Aorta (tissue), 5 donors: Measurements from ENCODE around the gene TTC21B. TPM values are rescaled to one million over a fixed set of nuclear protein-coding genes. Genes with fewer than 3 reads are reported as not detected.

ENCODE experiments used
- ATAC-seq: fragments of 200-7000 bp; cut with Tn5 transposase; one replicate; pipeline ENCODE4 v1.9.1; 2022; ENCODE audit warnings: moderate library complexity; ENCODE audit not compliant: low FRiP score
- DNase-seq, 2 donors: peaks; one replicate each; pipeline ENCODE4 v3.0.0-alpha.2; 2020
- H3K27ac ChIP-seq, 2 donors: one replicate each; pipeline ENCODE4 v1.5.1; 2013; ENCODE audit warnings: low read length in 2 of 2, mild to moderate bottlenecking in 2 of 2, moderate library complexity in 2 of 2, control low read depth in 1 of 2, inconsistent platforms in 1 of 2, low read depth in 1 of 2
- H3K27me3 ChIP-seq, 2 donors: one replicate each; pipeline ENCODE4 v1.6.1; 2013; ENCODE audit warnings: control low read depth in 1 of 2, low read length in 1 of 2, mild to moderate bottlenecking in 1 of 2, moderate library complexity in 1 of 2; ENCODE audit not compliant: insufficient read depth in 2 of 2, control insufficient read depth in 1 of 2
- H3K36me3 ChIP-seq, 2 donors: one replicate each; pipeline ENCODE4 v1.6.1; 2013; ENCODE audit warnings: control low read depth in 1 of 2, low read length in 1 of 2, mild to moderate bottlenecking in 1 of 2; ENCODE audit not compliant: insufficient read depth in 2 of 2, control insufficient read depth in 1 of 2
- H3K4me1 ChIP-seq, 2 donors: one replicate each; pipeline ENCODE4 v1.6.1; 2013; ENCODE audit warnings: low read length in 2 of 2, control low read depth in 1 of 2, mild to moderate bottlenecking in 1 of 2, moderate library complexity in 1 of 2; ENCODE audit not compliant: insufficient read depth in 2 of 2, control insufficient read depth in 1 of 2
- H3K4me3 ChIP-seq, 2 donors: one replicate each; pipeline ENCODE4 v1.5.1; 2013; ENCODE audit warnings: low read length in 2 of 2, control low read depth in 1 of 2, mild to moderate bottlenecking in 1 of 2
- H3K9me3 ChIP-seq: one replicate; pipeline ENCODE4 v1.6.1; 2013; ENCODE audit warnings: mild to moderate bottlenecking, low read length; ENCODE audit not compliant: control insufficient read depth
- WGBS, 2 donors: extraction: QIAGEN DNeasy Blood & Tissue Kit; methylation state at CpG; one replicate each; pipeline ENCODE4 v1.1.7; 2013; 5-methylcytosine and 5-hydroxymethylcytosine counted together
- intact Hi-C, 2 donors: fragments of 100-400 bp; cut with DNase I; formaldehyde crosslinking; loops; one replicate each; pipeline versions ENCODE4 v1.14.2 to v1.15.0; 2022
- polyA plus RNA-seq, 2 donors: library from polyadenylated mRNA; stranded (reverse); fragments of 200-250 nt; gene quantifications; one replicate each; pipeline ENCODE4 v1.2.3, GENCODE V29; 2013
- total RNA-seq, 2 donors: library from RNA; stranded (reverse); fragmentation: NEBNext Ultra II Directional; extraction: Animal tissue kit (Norgen Biotek cat#: 25700); gene quantifications; one replicate each; pipeline ENCODE4 v1.2.1, GENCODE V29; 2021
- donor health status: healthy with polysubstance abuse.
- donor health status: Bipolar disorder and iron deficiency.
- donor health status: DM: no; HTN: no; CAD: no.
- donor health status: DM: no; HTN: no; CAD: no.
- donor health status: DM: yes; HTN: yes; CAD: no.

Gene TTC21B
- total and polyA plus RNA-seq, 4 donors: 3.1 to 31.8 (median 16.9) TPM

GRCh38 chr2:165846056-165846455, 107.5 kb downstream of the TTC21B start:
- Histone ChIP-seq H3K9me3 (no peaks in the 10 kb centered on the region), H3K27ac (no peak overlapping the region), H3K27me3 (no peaks in the 10 kb centered on the region), H3K4me1 (no peaks in the 10 kb centered on the region), H3K36me3 (no peaks in the 10 kb centered on the region), H3K4me3 (no peak overlapping the region)
- DNase-seq: no peak
- intact Hi-C loops: no loop called here
- 93% methylated on average over 7 of the region's 7 CpGs for WGBS, 2 donors
- no peak for ATAC-seq

- no peaks in the 10 kb centered on the region for H3K27me3 ChIP-seq
- H3K36me3 ChIP-seq: no peaks in the 10 kb centered on the region
- intact Hi-C loops: no loop called here
- H3K4me3 ChIP-seq: no peak overlapping the region
- H3K9me3 ChIP-seq: no peaks in the 10 kb centered on the region
- 63% methylated on average over 2 of the region's 2 CpGs for WGBS, 2 donors
- ATAC-seq: no peak
- H3K4me1 ChIP-seq: no peaks in the 10 kb centered on the region
- no peak overlapping the region for H3K27ac ChIP-seq
- DNase-seq: no peak
Observed at GRCh38 chr2:165844216-165844615, 109.4 kb downstream of the TTC21B start.

- no peak for DNase-seq
- Histone ChIP-seq H3K27me3 (no peaks in the 10 kb centered on the region), H3K36me3 (no peaks in the 10 kb centered on the region), H3K4me1 (no peaks in the 10 kb centered on the region), H3K9me3 (no peaks in the 10 kb centered on the region), H3K4me3 (no peak overlapping the region), H3K27ac (no peak overlapping the region)
- no peak for ATAC-seq
- intact Hi-C loops: no loop called here
- WGBS, 2 donors: 93 to 97% methylated on average over 1 of the region's 1 CpG
Observed at GRCh38 chr2:165843351-165843750, 110.2 kb downstream of the TTC21B start.

GRCh38 chr2:165840333-165840958, 113.1 kb downstream of the TTC21B start:
- ATAC-seq (no peak), DNase-seq (no peak)
- H3K4me3 ChIP-seq: no peak overlapping the region
- no peaks in the 10 kb centered on the region for H3K36me3 ChIP-seq
- peaks cover 0 to 5% of the 10 kb centered on the region in 2 donors for H3K4me1 ChIP-seq
- intact Hi-C loops: no loop called here
- no peaks in the 10 kb centered on the region for H3K9me3 ChIP-seq
- no peak overlapping the region for H3K27ac ChIP-seq
- no peaks in the 10 kb centered on the region for H3K27me3 ChIP-seq

- Histone ChIP-seq H3K36me3 (no peaks in the 10 kb centered on the region), H3K9me3 (no peaks in the 10 kb centered on the region), H3K4me1 (peaks cover 0 to 5% of the 10 kb centered on the region in 2 donors), H3K4me3 (no peak overlapping the region), H3K27me3 (no peaks in the 10 kb centered on the region), H3K27ac (no peak overlapping the region)
- 91 to 92% methylated on average over 2 of the region's 2 CpGs for WGBS, 2 donors
- no peak for ATAC-seq
- DNase-seq: no peak
- intact Hi-C loops: no loop called here
Observed at GRCh38 chr2:165839610-165840009, 114.0 kb downstream of the TTC21B start.

DNA sequence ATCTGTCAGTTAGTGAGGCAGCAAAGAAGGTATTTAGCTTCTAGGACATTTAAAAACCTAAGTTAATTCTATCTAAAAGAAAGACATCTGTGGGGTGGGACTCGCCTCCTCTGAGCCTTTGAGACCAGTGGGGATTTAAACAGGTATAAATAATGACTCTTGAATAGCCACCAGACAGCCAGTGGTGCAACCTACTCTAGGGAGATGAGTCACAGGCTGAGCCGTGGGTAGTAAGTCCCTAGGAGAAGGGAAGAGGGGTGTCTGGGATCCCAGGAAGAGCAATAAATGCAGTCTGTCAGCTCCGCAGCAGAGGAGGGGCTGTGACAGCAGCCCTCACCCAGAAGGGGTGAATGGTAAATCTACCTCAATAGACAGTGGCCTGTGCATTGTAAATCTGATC, 116.5 kb downstream of the TTC21B start:
- 30 to 35% methylated on average over 3 of the region's 3 CpGs for WGBS, 2 donors
- no peak for DNase-seq
- H3K27ac ChIP-seq: no peak overlapping the region
- intact Hi-C loops: no loop called here
- ATAC-seq: no peak
- H3K36me3 ChIP-seq: no peaks in the 10 kb centered on the region
- H3K9me3 ChIP-seq: no peaks in the 10 kb centered on the region
- no peaks in the 10 kb centered on the region for H3K27me3 ChIP-seq
- H3K4me3 ChIP-seq: no peak overlapping the region
- H3K4me1 ChIP-seq: peaks cover 0 to 5% of the 10 kb centered on the region in 2 donors

DNA sequence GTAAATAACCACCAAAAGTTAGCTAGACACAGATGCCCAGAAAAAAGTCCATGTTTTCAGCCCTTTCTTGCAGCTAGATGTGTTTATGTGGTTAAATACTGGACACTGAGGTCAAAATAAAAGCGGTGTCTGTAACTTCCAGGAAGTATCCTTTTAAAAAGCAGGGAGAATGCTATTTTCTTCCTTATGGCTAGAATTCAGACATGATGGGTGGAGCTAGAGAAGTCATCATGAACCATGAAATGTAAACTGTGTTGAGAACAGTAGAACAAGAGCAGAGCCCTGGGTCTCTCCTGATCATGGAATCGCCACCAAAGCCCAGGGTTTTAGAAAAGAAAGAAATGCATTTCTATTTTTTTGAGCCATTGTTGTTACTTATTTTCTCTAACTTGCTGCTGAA, 118.2 kb downstream of the TTC21B start:
- Histone ChIP-seq H3K4me1 (peaks cover 0 to 5% of the 10 kb centered on the region in 2 donors), H3K9me3 (no peaks in the 10 kb centered on the region), H3K27me3 (no peaks in the 10 kb centered on the region), H3K27ac (no peak overlapping the region), H3K4me3 (no peak overlapping the region), H3K36me3 (no peaks in the 10 kb centered on the region)
- no peak for ATAC-seq
- WGBS, 2 donors: 93 to 98% methylated on average over 2 of the region's 2 CpGs
- intact Hi-C loops: no loop called here
- no peak for DNase-seq

DNA sequence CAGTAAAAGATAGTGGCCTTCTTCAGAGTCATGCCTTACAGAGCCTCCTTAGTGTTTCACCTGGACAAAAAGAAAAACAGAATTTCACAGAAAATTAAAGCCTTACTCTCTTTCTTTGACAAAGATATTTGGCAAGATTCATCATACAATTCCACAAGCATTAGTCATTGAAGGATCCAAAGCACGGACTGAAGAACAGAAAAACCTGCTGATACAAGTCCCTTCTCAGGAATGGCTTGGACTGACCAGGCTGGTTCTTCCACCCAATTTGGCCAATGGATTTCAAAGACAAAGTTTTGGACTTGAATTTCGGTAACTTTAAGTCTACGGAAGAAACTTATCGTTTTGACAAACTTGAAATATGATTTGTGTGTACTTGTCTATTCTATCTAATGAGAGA, 120.4 kb downstream of the TTC21B start:
- H3K27ac ChIP-seq: no peak overlapping the region
- DNase-seq: no peak
- no peaks in the 10 kb centered on the region for H3K9me3 ChIP-seq
- no peak overlapping the region for H3K4me3 ChIP-seq
- H3K27me3 ChIP-seq: no peaks in the 10 kb centered on the region
- intact Hi-C loops: no loop called here
- WGBS, 2 donors: 77 to 81% methylated on average over 4 of the region's 4 CpGs
- no peaks in the 10 kb centered on the region for H3K36me3 ChIP-seq
- H3K4me1 ChIP-seq: peaks cover 0 to 5% of the 10 kb centered on the region in 2 donors
- no peak for ATAC-seq

GRCh38 chr2:165827921-165828276, 125.7 kb downstream of the TTC21B start:
- DNase-seq (no peak), ATAC-seq (no peak)
- 87 to 88% methylated on average over 1 of the region's 1 CpG for WGBS, 2 donors
- intact Hi-C loops: no loop called here
- no peaks in the 10 kb centered on the region for H3K27me3 ChIP-seq
- no peak overlapping the region for H3K4me3 ChIP-seq
- H3K36me3 ChIP-seq: no peaks in the 10 kb centered on the region
- no peak overlapping the region for H3K27ac ChIP-seq
- H3K9me3 ChIP-seq: no peaks in the 10 kb centered on the region
- H3K4me1 ChIP-seq: no peaks in the 10 kb centered on the region
